Activated T-helper 1 cell treated with Interleukin-2 at 50 U/mL for 16 hours (primary cell): Measurements from ENCODE around the gene TMEM39A.

Experiments
- DNase-seq: peaks from one replicate; pipeline ENCODE4 v3.0.0-alpha.2; 2020; ENCODE audit warnings: low read depth

The TMEM39A gene

GRCh38 chr3:119400466-119400865 lies 62.9 kb downstream of the TMEM39A start:
- DNase-seq, result no peak

GRCh38 chr3:119396870-119397269 lies 66.5 kb downstream of the TMEM39A start:
- no peak for DNase-seq

GRCh38 chr3:119395923-119396358 lies 67.5 kb downstream of the TMEM39A start:
- no peak for DNase-seq

- DNase-seq, result no peak
These were observed 74.8 kb downstream of the TMEM39A start for GRCh38 chr3:119388577-119388976.

GRCh38 chr3:119382134-119382533 lies 81.3 kb downstream of the TMEM39A start:
- DNase-seq, result no peak

- DNase-seq, result no peak
These were observed 82.7 kb downstream of the TMEM39A start for GRCh38 chr3:119380697-119381096.
